HFF-Myc (cell line): ENCODE data around the gene SLC6A7.
A peak's percentile ranks its signal among the peaks of the same experiment; 100 is the strongest.

ENCODE experiments used
- DNase-seq: peaks from one replicate; pipeline ENCODE4 v3.0.0-alpha.2; 2011; ENCODE audit warnings: low read depth; ENCODE audit errors: extremely low read depth
- H3K4me3 ChIP-seq: replicated peaks from 2 replicates; pipeline ENCODE4 v1.5.1; 2011; ENCODE audit warnings: low read depth, mild to moderate bottlenecking, control low read depth, low read length
- TF ChIP-seq, protein P1 (sequence below): IDR thresholded peaks from 2 replicates; pipeline ENCODE4 v1.5.1; 2012; ENCODE audit warnings: mild to moderate bottlenecking, low read depth, low read length, control low read depth; ENCODE audit errors: missing control alignments

SLC6A7 gene

GRCh38 chr5:150156027-150156368 is 33.9 kb upstream of the SLC6A7 start:
- H3K4me3 ChIP-seq: peak overlapping the region; percentile 91
- DNase-seq: no peak

GRCh38 chr5:150156540-150156939 is 33.3 kb upstream of the SLC6A7 start:
- no peak for DNase-seq
- peak overlapping the region; percentile 91; the same call in 1 of the 2 replicates for H3K4me3 ChIP-seq
- TF ChIP-seq, protein P1, sequence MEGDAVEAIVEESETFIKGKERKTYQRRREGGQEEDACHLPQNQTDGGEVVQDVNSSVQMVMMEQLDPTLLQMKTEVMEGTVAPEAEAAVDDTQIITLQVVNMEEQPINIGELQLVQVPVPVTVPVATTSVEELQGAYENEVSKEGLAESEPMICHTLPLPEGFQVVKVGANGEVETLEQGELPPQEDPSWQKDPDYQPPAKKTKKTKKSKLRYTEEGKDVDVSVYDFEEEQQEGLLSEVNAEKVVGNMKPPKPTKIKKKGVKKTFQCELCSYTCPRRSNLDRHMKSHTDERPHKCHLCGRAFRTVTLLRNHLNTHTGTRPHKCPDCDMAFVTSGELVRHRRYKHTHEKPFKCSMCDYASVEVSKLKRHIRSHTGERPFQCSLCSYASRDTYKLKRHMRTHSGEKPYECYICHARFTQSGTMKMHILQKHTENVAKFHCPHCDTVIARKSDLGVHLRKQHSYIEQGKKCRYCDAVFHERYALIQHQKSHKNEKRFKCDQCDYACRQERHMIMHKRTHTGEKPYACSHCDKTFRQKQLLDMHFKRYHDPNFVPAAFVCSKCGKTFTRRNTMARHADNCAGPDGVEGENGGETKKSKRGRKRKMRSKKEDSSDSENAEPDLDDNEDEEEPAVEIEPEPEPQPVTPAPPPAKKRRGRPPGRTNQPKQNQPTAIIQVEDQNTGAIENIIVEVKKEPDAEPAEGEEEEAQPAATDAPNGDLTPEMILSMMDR: no peak

More at GRCh38 chr5:150156027-150156368, 33.9 kb upstream of the SLC6A7 start:
- TF ChIP-seq, protein P1: no peak

DNA sequence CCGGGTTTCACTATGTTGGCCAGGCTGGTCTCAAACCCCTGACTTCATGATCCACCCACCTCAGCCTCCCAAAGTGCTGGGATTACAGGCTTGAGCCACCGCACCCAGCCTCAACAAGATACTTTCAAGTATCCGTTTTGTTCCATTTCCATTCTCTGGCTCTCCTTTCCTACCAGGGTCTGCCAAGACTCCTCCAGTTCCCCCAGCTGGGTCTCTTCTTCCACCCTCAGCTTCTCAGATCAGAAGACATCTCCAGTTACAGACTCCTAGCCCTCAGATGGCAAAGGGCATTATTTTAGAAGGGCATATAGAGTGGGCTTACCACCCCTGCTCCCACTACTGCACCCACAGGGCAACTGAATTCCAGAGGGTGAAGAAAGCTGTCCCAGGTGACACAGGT is 32.7 kb upstream of the SLC6A7 start:
- DNase-seq: no peak

GRCh38 chr5:150158170-150158949 is 31.5 kb upstream of the SLC6A7 start:
- TF ChIP-seq, protein P1: no peak
- no peak for DNase-seq
- no peak overlapping the region for H3K4me3 ChIP-seq

More for the DNA sequence above, 32.7 kb upstream of the SLC6A7 start:
- H3K4me3 ChIP-seq: no peak overlapping the region
- TF ChIP-seq, protein P1: no peak

DNA sequence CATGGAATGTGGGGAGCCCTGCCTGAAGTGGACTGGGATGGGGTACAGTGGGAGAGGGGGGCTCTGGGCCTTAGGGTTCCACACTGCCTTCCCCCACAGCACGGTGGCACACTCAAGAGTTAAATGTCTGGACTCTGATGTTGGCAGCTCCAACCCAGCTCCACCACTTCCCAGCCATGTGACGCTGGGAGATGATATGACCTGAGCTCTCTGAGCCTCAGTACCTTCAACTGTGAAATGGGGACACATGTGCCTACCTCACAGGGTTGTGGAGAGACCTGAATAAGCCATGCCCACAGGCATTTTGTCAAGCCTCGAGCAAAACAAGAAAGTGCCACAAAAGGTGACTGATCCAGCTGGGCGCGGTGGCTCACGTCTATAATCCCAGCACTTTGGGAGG is 30.8 kb upstream of the SLC6A7 start:
- H3K4me3 ChIP-seq: no peak overlapping the region
- no peak for DNase-seq
- TF ChIP-seq, protein P1: no peak

DNA sequence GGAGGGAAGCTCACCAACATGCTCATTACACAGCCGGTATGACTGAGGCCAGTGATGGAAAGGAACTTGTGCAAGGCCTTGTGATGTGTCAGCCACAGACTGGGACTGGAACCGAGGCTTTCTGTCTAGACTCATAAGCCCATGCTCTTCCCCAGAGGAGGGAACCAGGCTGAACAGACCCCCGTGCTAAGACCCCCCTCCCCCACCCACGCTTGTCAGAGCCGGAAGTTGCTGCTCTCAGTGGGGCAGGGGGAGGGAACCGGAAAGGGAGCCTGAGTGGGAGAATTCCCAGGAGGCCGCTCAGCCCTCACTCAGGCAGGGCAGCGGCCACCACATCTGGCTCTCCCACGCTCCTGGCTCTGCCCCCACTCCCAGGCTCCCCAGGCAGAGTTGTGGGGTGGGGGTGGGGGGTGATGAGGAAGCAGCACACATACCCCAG is 30.1 kb upstream of the SLC6A7 start:
- DNase-seq: no peak
- TF ChIP-seq, protein P1: no peak
- no peak overlapping the region for H3K4me3 ChIP-seq
